Upper lobe of left lung (tissue), 6 donors: ENCODE data around the gene LGI2. TPM values are rescaled to one million over a fixed set of nuclear protein-coding genes. Genes with fewer than 3 reads are reported as not detected.

Experiments used
- ATAC-seq, 2 donors: fragments of 200-7000 bp; cut with Tn5 transposase; one replicate each; pipeline ENCODE4 v1.9.1; 2022; ENCODE audit warnings: mild to moderate bottlenecking in 2 of 2, moderate library complexity in 2 of 2; ENCODE audit not compliant: low FRiP score in 2 of 2
- DNase-seq, 2 donors: peaks; one replicate each; pipeline ENCODE4 v3.0.0-alpha.2; 2019 to 2020
- H3K27ac ChIP-seq, 4 donors: fragments of 200-600 bp; sonication (generic); one replicate each; pipeline ENCODE4 v1.5.1; 2016 to 2019
- H3K27me3 ChIP-seq, 4 donors: fragments of 200-600 bp; sonication (generic); one replicate each; pipeline ENCODE4 v1.5.1; 2017 to 2019
- H3K36me3 ChIP-seq, 4 donors: fragments of 200-600 bp; sonication (generic); one replicate each; pipeline ENCODE4 v1.5.1; 2016 to 2019
- H3K4me1 ChIP-seq, 4 donors: fragments of 200-600 bp; sonication (generic); one replicate each; pipeline ENCODE4 v1.5.1; 2018 to 2019
- H3K4me3 ChIP-seq, 4 donors: fragments of 200-600 bp; sonication (generic); one replicate each; pipeline ENCODE4 v1.5.1; 2017 to 2019; ENCODE audit warnings: mild to moderate bottlenecking in 2 of 4, moderate library complexity in 1 of 4
- H3K9me3 ChIP-seq, 4 donors: fragments of 200-600 bp; sonication (generic); one replicate each; pipeline ENCODE4 v1.5.1; 2018 to 2019
- EP300 ChIP-seq, 4 donors: sonication (generic); formaldehyde crosslinking; IDR thresholded peaks; one replicate each; pipeline ENCODE4 v1.5.1; 2017; ENCODE audit warnings: antibody characterized with exemption in 4 of 4, control low read depth in 2 of 4
- POLR2A ChIP-seq, 4 donors: fragments of 450-650 bp; IDR thresholded peaks; one replicate each; pipeline ENCODE4 v1.5.1; 2016 to 2017; ENCODE audit warnings: antibody characterized with exemption in 4 of 4, mild to moderate bottlenecking in 2 of 4
- POLR2AphosphoS5 ChIP-seq, 2 donors: sonication (generic); formaldehyde crosslinking; IDR thresholded peaks; one replicate each; pipeline ENCODE4 v1.5.1; 2017; ENCODE audit warnings: antibody characterized with exemption in 2 of 2
- WGBS, 2 donors: methylation state at CpG; one replicate each; pipeline ENCODE4 v1.1.5; 2017 to 2018; 5-methylcytosine and 5-hydroxymethylcytosine counted together
- total RNA-seq, 6 donors: library from RNA; depleted of rRNA in 4 of 6; stranded (reverse); fragments of >200 nt in 4 of 6; gene quantifications; one replicate each; pipeline versions ENCODE4 v1.1.0 to v1.2.1, GENCODE V29; 2016 to 2021
- TF ChIP-seq, protein P1 (sequence below), 6 experiments: fragments of 450-650 bp in 4 of 6; fragments of 200-600 bp in 2 of 6; sonication (generic) in 2 of 6; IDR thresholded peaks; one replicate each; pipeline ENCODE4 v1.5.1; 2016 to 2019; ENCODE audit warnings: antibody characterized with exemption in 6 of 6
- donor health status: DM: no; HTN: no; CAD: no; lungs with moderate emphysema.
- donor health status: DM: no; HTN: yes; CAD: no; lungs with severe emphysema.

LGI2 gene
- total RNA-seq, 6 donors from 2014 or later, result 0.44 to 1.3 (median 0.80) TPM; not detected in 1

DNA sequence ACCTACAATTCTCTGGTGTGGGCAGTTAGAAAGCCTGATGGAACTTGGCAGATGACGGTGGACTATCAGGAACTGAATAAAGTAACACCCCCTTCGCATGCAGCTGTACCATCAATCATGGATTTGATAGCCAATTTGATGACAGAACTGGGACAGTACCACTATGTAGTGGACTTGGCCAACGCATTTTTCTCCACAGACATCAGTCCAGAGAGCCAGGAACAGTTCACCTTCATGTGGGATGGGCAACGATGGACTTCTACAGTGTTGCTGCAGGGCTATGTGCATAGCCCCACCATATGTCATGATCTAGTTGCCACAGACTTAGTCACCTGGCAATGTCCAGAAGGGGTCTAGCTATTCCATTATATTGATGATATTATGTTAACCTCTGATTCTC is 63.4 kb downstream of the LGI2 start:
- TF ChIP-seq, protein P1, sequence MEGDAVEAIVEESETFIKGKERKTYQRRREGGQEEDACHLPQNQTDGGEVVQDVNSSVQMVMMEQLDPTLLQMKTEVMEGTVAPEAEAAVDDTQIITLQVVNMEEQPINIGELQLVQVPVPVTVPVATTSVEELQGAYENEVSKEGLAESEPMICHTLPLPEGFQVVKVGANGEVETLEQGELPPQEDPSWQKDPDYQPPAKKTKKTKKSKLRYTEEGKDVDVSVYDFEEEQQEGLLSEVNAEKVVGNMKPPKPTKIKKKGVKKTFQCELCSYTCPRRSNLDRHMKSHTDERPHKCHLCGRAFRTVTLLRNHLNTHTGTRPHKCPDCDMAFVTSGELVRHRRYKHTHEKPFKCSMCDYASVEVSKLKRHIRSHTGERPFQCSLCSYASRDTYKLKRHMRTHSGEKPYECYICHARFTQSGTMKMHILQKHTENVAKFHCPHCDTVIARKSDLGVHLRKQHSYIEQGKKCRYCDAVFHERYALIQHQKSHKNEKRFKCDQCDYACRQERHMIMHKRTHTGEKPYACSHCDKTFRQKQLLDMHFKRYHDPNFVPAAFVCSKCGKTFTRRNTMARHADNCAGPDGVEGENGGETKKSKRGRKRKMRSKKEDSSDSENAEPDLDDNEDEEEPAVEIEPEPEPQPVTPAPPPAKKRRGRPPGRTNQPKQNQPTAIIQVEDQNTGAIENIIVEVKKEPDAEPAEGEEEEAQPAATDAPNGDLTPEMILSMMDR (IDR thresholded peaks at IDR 0.05), result no peak
- no peak for TF ChIP-seq POLR2AphosphoS5 (IDR thresholded peaks at IDR 0.05)
- TF ChIP-seq EP300 (IDR thresholded peaks at IDR 0.05), result no peak
- TF ChIP-seq POLR2A (IDR thresholded peaks at IDR 0.05), result no peak
- no peak for ATAC-seq
- no peak for DNase-seq
- Histone ChIP-seq H3K9me3 (peaks cover 0 to 9% (median 0%) of the 10 kb centered on the region in 4 donors), H3K27me3 (no peaks in the 10 kb centered on the region), H3K36me3 (no peaks in the 10 kb centered on the region), H3K4me1 (peaks cover 0 to 4% (median 0%) of the 10 kb centered on the region in 4 donors), H3K4me3 (no peak overlapping the region), H3K27ac (no peak overlapping the region)
- WGBS, 2 donors, result 86 to 91% methylated on average over 4 of the region's 4 CpGs

DNA sequence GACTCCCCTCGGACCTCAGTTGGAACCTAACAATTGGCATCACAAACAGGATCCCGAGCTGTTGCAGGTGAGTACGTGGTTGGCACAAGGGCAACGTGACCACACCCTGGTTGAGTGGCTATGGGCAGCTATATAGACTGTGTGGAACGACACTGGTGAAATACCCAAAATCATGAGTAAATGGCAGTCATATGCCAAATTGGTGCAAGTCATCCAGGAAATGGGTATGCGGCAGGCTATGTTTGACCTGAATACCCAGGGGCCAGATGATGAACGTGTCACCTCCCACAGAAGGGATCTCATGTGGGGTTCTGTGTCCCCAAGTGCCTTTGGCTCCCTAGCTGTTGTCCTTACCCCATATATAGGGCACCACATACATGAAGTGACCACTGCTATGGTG is 64.7 kb downstream of the LGI2 start:
- Histone ChIP-seq H3K36me3 (no peaks in the 10 kb centered on the region), H3K4me1 (peaks cover 0 to under 1% (median 0%) of the 10 kb centered on the region in 4 donors), H3K27ac (no peak overlapping the region), H3K27me3 (no peaks in the 10 kb centered on the region), H3K4me3 (no peak overlapping the region), H3K9me3 (peaks cover 0 to 9% (median 0%) of the 10 kb centered on the region in 4 donors)
- DNase-seq (no peak), ATAC-seq (no peak)
- 80 to 81% methylated on average over 7 of the region's 7 CpGs for WGBS, 2 donors
- no peak for TF ChIP-seq POLR2A (IDR thresholded peaks at IDR 0.05)
- TF ChIP-seq EP300 (IDR thresholded peaks at IDR 0.05), result no peak
- TF ChIP-seq, protein P1 (IDR thresholded peaks at IDR 0.05), result no peak
- no peak for TF ChIP-seq POLR2AphosphoS5 (IDR thresholded peaks at IDR 0.05)

DNA sequence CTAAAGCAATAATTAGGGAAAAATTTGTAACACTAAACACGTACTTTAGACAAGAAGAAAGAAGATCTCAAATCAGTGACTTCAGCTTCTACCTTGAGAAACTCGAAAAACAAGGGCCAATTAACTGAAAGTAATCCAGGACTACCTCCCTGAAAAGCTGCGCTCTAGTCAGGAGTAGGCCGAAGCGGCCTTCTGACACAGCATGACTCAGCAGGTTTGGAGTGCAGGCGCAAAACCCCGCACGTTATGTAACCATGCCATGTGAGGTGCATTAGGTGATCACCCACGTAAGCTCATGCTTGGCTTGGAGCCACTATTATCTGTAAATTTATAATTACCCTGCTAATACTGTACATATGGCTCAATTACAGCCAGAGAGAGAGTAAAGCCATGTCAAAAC is 65.1 kb downstream of the LGI2 start:
- Histone ChIP-seq H3K4me1 (no peaks in the 10 kb centered on the region), H3K4me3 (no peak overlapping the region), H3K27ac (no peak overlapping the region), H3K9me3 (peaks cover 0 to 9% (median 0%) of the 10 kb centered on the region in 4 donors), H3K27me3 (no peaks in the 10 kb centered on the region), H3K36me3 (no peaks in the 10 kb centered on the region)
- ATAC-seq, result no peak
- 78 to 82% methylated on average over 8 to 9 of the region's 9 CpGs for WGBS, 2 donors
- DNase-seq, result no peak
- TF ChIP-seq POLR2AphosphoS5 (IDR thresholded peaks at IDR 0.05), result no peak
- TF ChIP-seq POLR2A (IDR thresholded peaks at IDR 0.05), result no peak
- TF ChIP-seq, protein P1 (IDR thresholded peaks at IDR 0.05), result no peak
- TF ChIP-seq EP300 (IDR thresholded peaks at IDR 0.05), result no peak

DNA sequence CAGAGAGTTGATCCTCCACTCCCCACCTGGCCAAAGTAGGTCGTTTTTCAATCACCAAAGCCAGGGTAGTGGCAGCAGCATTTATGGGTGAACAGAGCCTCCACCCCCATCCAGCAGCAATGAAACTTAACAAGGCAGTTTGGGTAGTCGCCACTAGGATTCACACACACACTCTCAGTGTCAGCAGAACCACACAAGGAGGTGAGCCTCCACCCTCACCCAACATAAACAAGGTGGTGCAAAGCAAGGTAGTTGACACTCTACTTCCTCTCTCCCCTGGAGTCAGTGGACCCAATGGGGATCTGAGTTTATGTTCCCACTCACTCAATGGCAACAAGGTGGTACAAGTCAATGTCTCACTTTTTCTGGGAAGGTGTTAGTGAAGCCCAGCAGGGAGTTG is 67.5 kb downstream of the LGI2 start:
- ATAC-seq (no peak), DNase-seq (no peak)
- WGBS, 2 donors, result 49 to 71% methylated on average over 2 of the region's 2 CpGs
- no peak for TF ChIP-seq EP300 (IDR thresholded peaks at IDR 0.05)
- no peak for TF ChIP-seq POLR2AphosphoS5 (IDR thresholded peaks at IDR 0.05)
- no peak for TF ChIP-seq POLR2A (IDR thresholded peaks at IDR 0.05)
- no peaks in the 10 kb centered on the region for H3K36me3 ChIP-seq
- H3K4me1 ChIP-seq, result no peaks in the 10 kb centered on the region
- H3K4me3 ChIP-seq, result no peak overlapping the region
- peaks cover 0 to 9% (median 0%) of the 10 kb centered on the region in 4 donors for H3K9me3 ChIP-seq
- H3K27me3 ChIP-seq, result no peaks in the 10 kb centered on the region
- no peak overlapping the region for H3K27ac ChIP-seq

DNA sequence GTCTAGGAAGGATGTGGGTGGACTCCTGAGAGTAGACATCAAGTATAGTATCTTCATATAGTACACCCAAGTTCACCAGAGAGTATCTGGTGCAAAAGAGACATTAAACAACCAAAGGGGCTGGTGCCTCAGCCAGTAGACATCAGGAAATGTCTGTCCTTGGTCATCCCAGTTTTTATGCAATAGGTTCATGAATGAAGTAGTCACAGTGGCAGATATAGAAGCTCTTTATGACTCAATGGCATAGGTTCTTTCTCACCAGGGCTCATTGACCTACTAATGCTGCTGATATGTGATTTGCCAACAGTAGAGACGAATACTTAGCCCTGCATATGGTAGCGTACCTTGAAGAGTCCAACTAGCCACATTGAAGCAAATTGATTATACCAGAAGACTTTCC is 72.9 kb downstream of the LGI2 start:
- TF ChIP-seq EP300 (IDR thresholded peaks at IDR 0.05), result no peak
- TF ChIP-seq POLR2A (IDR thresholded peaks at IDR 0.05), result no peak
- TF ChIP-seq POLR2AphosphoS5 (IDR thresholded peaks at IDR 0.05), result no peak
- TF ChIP-seq, protein P1 (IDR thresholded peaks at IDR 0.05), result no peak
- Histone ChIP-seq H3K36me3 (no peaks in the 10 kb centered on the region), H3K4me3 (no peak overlapping the region), H3K4me1 (no peaks in the 10 kb centered on the region), H3K27ac (no peak overlapping the region), H3K9me3 (no peaks in the 10 kb centered on the region), H3K27me3 (no peaks in the 10 kb centered on the region)
- WGBS, 2 donors, result 65 to 100% methylated on average over 2 of the region's 2 CpGs
- DNase-seq (no peak), ATAC-seq (no peak)
